Activated CD4-positive, alpha-beta memory T cell treated with anti-CD3 and anti-CD28 coated beads for 36 hours (primary cell): Measurements from ENCODE around the gene RNF212B. TPM values are rescaled to one million over a fixed set of nuclear protein-coding genes. Genes with fewer than 3 reads are reported as not detected.
"Not testable (repeated sequence)": the region's sequence is repeated elsewhere in the genome, so short reads cannot be mapped to it uniquely, and the experiment has no call there.

Source experiments
- CTCF ChIA-PET: fragments of 350-600 bp; sonication (Branson Sonifier 250); formaldehyde crosslinking; loops from one replicate; lab custom pipeline; 2021; ENCODE audit warnings: antibody characterized with exemption, inconsistent platforms; lab: Charles Lee
- POLR2A ChIA-PET: fragments of 350-600 bp; sonication (Branson Sonifier 250); formaldehyde crosslinking; loops from one replicate; lab custom pipeline; 2021; ENCODE audit warnings: antibody characterized with exemption; lab: Charles Lee
- DNase-seq: peaks from one replicate; pipeline ENCODE4 v3.0.0-alpha.2; 2020
- H3K27ac Mint-ChIP-seq: one replicate; pipeline ENCODE4 v1.8.0; 2021; ENCODE audit warnings: mixed read lengths
- H3K27me3 Mint-ChIP-seq: one replicate; pipeline ENCODE4 v1.8.0; 2021; ENCODE audit warnings: mixed read lengths
- H3K36me3 Mint-ChIP-seq: one replicate; pipeline ENCODE4 v1.8.0; 2021; ENCODE audit warnings: mixed read lengths
- H3K4me1 Mint-ChIP-seq: one replicate; pipeline ENCODE4 v1.8.0; 2021; ENCODE audit warnings: low read depth, mixed read lengths
- H3K4me3 Mint-ChIP-seq: one replicate; pipeline ENCODE4 v1.8.0; 2021; ENCODE audit warnings: mild to moderate bottlenecking, mixed read lengths
- H3K9me3 Mint-ChIP-seq: one replicate; pipeline ENCODE4 v1.8.0; 2021; ENCODE audit warnings: mixed read lengths
- intact Hi-C: fragments of 100-400 bp; cut with micrococcal nuclease; formaldehyde crosslinking; loops from one replicate; pipeline ENCODE4 v1.15.1; 2023
- total RNA-seq, 2 experiments: library from RNA; stranded (reverse); gene quantifications; one replicate each; pipeline ENCODE4 v1.2.3, GENCODE V29; 2021

Gene RNF212B
- total RNA-seq, 2 experiments from 2014 or later, result not detected

- no peak for DNase-seq
- Mint-ChIP-seq H3K9me3 (no peaks in the 10 kb centered on the region), H3K4me1 (no peaks in the 10 kb centered on the region), H3K36me3 (no peaks in the 10 kb centered on the region), H3K27me3 (peaks cover 12% of the 10 kb centered on the region), H3K27ac (no peak overlapping the region), H3K4me3 (no peak overlapping the region)
- CTCF ChIA-PET, result interaction anchor here (0.6 kb wide), 1 partner anchor 33 kb away, joined by 4 read pairs; no protein-coding TSS in a partner anchor
- POLR2A ChIA-PET, result no interaction called here
- intact Hi-C loops, result no loop called here
These were observed 20.4 kb upstream of the RNF212B start for GRCh38 chr14:23217032-23218020.

GRCh38 chr14:23219075-23219474 is 18.7 kb upstream of the RNF212B start:
- intact Hi-C loops, result no loop called here
- no peak overlapping the region for H3K4me3 Mint-ChIP-seq
- no peaks in the 10 kb centered on the region for H3K4me1 Mint-ChIP-seq
- no peak for DNase-seq
- CTCF ChIA-PET, result no interaction called here
- H3K27ac Mint-ChIP-seq, result no peak overlapping the region
- peaks cover 12% of the 10 kb centered on the region for H3K27me3 Mint-ChIP-seq
- no peaks in the 10 kb centered on the region for H3K9me3 Mint-ChIP-seq
- H3K36me3 Mint-ChIP-seq, result no peaks in the 10 kb centered on the region
- POLR2A ChIA-PET, result interaction anchor here (0.6 kb wide), 1 partner anchor 61 kb away, joined by 4 read pairs; no protein-coding TSS in a partner anchor

- H3K27me3 Mint-ChIP-seq, POLR2A ChIA-PET, H3K36me3 Mint-ChIP-seq, H3K27ac Mint-ChIP-seq, intact Hi-C loops, H3K9me3 Mint-ChIP-seq, DNase-seq, H3K4me3 Mint-ChIP-seq, CTCF ChIA-PET, H3K4me1 Mint-ChIP-seq: not testable (repeated sequence)
These were observed 12.8 kb upstream of the RNF212B start for GRCh38 chr14:23224958-23225357.

GRCh38 chr14:23227566-23227965 is 10.2 kb upstream of the RNF212B start:
- POLR2A ChIA-PET, result no interaction called here
- no peak overlapping the region for H3K4me3 Mint-ChIP-seq
- intact Hi-C loops, result no loop called here
- no peaks in the 10 kb centered on the region for H3K4me1 Mint-ChIP-seq
- H3K36me3 Mint-ChIP-seq, result no peaks in the 10 kb centered on the region
- CTCF ChIA-PET, result no interaction called here
- H3K27ac Mint-ChIP-seq, result no peak overlapping the region
- DNase-seq, result no peak
- H3K27me3 Mint-ChIP-seq, result peaks cover 7% of the 10 kb centered on the region
- peaks cover 7% of the 10 kb centered on the region for H3K9me3 Mint-ChIP-seq

GRCh38 chr14:23228812-23229211 is 8.9 kb upstream of the RNF212B start:
- POLR2A ChIA-PET, result no interaction called here
- intact Hi-C loops, result no loop called here
- CTCF ChIA-PET, result no interaction called here
- H3K4me3 Mint-ChIP-seq, result no peak overlapping the region
- no peaks in the 10 kb centered on the region for H3K4me1 Mint-ChIP-seq
- no peak for DNase-seq
- H3K27me3 Mint-ChIP-seq, result peaks cover 4% of the 10 kb centered on the region
- no peak overlapping the region for H3K27ac Mint-ChIP-seq
- H3K36me3 Mint-ChIP-seq, result no peaks in the 10 kb centered on the region
- H3K9me3 Mint-ChIP-seq, result peaks cover 7% of the 10 kb centered on the region

GRCh38 chr14:23232241-23232808 is 5.4 kb upstream of the RNF212B start:
- H3K4me3 Mint-ChIP-seq, H3K36me3 Mint-ChIP-seq, intact Hi-C loops, H3K27me3 Mint-ChIP-seq, H3K9me3 Mint-ChIP-seq, POLR2A ChIA-PET, H3K27ac Mint-ChIP-seq, DNase-seq, H3K4me1 Mint-ChIP-seq, CTCF ChIA-PET: not testable (repeated sequence)

- intact Hi-C loops, result no loop called here
- H3K4me3 Mint-ChIP-seq, result no peak overlapping the region
- CTCF ChIA-PET, result no interaction called here
- H3K4me1 Mint-ChIP-seq, result peaks cover 3% of the 10 kb centered on the region
- DNase-seq, result no peak
- no peak overlapping the region for H3K27ac Mint-ChIP-seq
- H3K27me3 Mint-ChIP-seq, result peaks cover 13% of the 10 kb centered on the region
- no peaks in the 10 kb centered on the region for H3K36me3 Mint-ChIP-seq
- no peaks in the 10 kb centered on the region for H3K9me3 Mint-ChIP-seq
- POLR2A ChIA-PET, result no interaction called here
These were observed 2.9 kb downstream of the RNF212B start for GRCh38 chr14:23240661-23241060.

GRCh38 chr14:23241061-23241715 is 3.5 kb downstream of the RNF212B start:
- H3K4me1 Mint-ChIP-seq, H3K36me3 Mint-ChIP-seq, intact Hi-C loops, H3K9me3 Mint-ChIP-seq, H3K27ac Mint-ChIP-seq, DNase-seq, CTCF ChIA-PET, H3K4me3 Mint-ChIP-seq, POLR2A ChIA-PET: not testable (repeated sequence)
- peaks cover 13% of the 10 kb centered on the region for H3K27me3 Mint-ChIP-seq

GRCh38 chr14:23242076-23242475 is 4.3 kb downstream of the RNF212B start:
- peaks cover 13% of the 10 kb centered on the region for H3K27me3 Mint-ChIP-seq
- H3K4me3 Mint-ChIP-seq, result no peak overlapping the region
- POLR2A ChIA-PET, result no interaction called here
- intact Hi-C loops, result no loop called here
- no peaks in the 10 kb centered on the region for H3K9me3 Mint-ChIP-seq
- H3K36me3 Mint-ChIP-seq, result no peaks in the 10 kb centered on the region
- peaks cover 3% of the 10 kb centered on the region for H3K4me1 Mint-ChIP-seq
- DNase-seq, result no peak
- CTCF ChIA-PET, result no interaction called here
- H3K27ac Mint-ChIP-seq, result no peak overlapping the region

- intact Hi-C loops, result no loop called here
- Mint-ChIP-seq H3K4me1 (no peaks in the 10 kb centered on the region), H3K4me3 (no peak overlapping the region), H3K9me3 (no peaks in the 10 kb centered on the region), H3K36me3 (no peaks in the 10 kb centered on the region), H3K27me3 (peaks cover 8% of the 10 kb centered on the region), H3K27ac (no peak overlapping the region)
- ChIA-PET CTCF (no interaction called here), POLR2A (no interaction called here)
- no peak for DNase-seq
These were observed 5.3 kb downstream of the RNF212B start for GRCh38 chr14:23243066-23243465.

GRCh38 chr14:23245282-23245681 is 7.5 kb downstream of the RNF212B start:
- Mint-ChIP-seq H3K4me3 (no peak overlapping the region), H3K27me3 (peaks cover 8% of the 10 kb centered on the region), H3K9me3 (no peaks in the 10 kb centered on the region), H3K27ac (no peak overlapping the region), H3K4me1 (no peaks in the 10 kb centered on the region), H3K36me3 (no peaks in the 10 kb centered on the region)
- CTCF ChIA-PET, result interaction anchor here (1.5 kb wide), 1 partner anchor 125 kb away, joined by 3 read pairs; no protein-coding TSS in a partner anchor
- intact Hi-C loops, result no loop called here
- POLR2A ChIA-PET, result no interaction called here
- DNase-seq, result no peak

GRCh38 chr14:23248601-23249000 is 10.9 kb downstream of the RNF212B start:
- POLR2A ChIA-PET, result no interaction called here
- CTCF ChIA-PET, result no interaction called here
- intact Hi-C loops, result no loop called here
- no peaks in the 10 kb centered on the region for H3K36me3 Mint-ChIP-seq
- H3K27me3 Mint-ChIP-seq, result peaks cover 14% of the 10 kb centered on the region
- H3K27ac Mint-ChIP-seq, result no peak overlapping the region
- H3K9me3 Mint-ChIP-seq, result no peaks in the 10 kb centered on the region
- no peak for DNase-seq
- no peaks in the 10 kb centered on the region for H3K4me1 Mint-ChIP-seq
- H3K4me3 Mint-ChIP-seq, result no peak overlapping the region
